ENCODE data around the gene LRRTM4.

DNA sequence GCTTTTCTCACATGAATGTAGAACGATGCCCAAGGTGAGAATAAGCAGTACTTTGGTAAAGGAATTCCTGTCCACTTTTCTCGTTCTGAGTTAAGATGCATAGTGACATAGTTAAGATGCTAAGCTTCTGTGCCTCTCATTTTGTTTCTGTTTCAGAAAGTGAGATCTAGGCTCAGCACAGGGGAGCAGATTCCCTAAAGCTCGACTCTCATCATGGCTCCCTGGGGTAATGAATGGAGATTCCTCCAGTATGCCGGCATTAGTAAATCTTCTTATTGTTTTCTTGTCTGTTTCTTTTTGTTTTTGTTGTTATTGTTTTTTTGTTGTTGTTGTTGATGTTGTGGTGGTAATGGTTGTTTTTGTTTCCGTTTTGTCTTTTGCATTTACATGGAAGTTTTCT lies 225.4 kb downstream of the LRRTM4 start:
- TF ChIP-seq, protein P1, sequence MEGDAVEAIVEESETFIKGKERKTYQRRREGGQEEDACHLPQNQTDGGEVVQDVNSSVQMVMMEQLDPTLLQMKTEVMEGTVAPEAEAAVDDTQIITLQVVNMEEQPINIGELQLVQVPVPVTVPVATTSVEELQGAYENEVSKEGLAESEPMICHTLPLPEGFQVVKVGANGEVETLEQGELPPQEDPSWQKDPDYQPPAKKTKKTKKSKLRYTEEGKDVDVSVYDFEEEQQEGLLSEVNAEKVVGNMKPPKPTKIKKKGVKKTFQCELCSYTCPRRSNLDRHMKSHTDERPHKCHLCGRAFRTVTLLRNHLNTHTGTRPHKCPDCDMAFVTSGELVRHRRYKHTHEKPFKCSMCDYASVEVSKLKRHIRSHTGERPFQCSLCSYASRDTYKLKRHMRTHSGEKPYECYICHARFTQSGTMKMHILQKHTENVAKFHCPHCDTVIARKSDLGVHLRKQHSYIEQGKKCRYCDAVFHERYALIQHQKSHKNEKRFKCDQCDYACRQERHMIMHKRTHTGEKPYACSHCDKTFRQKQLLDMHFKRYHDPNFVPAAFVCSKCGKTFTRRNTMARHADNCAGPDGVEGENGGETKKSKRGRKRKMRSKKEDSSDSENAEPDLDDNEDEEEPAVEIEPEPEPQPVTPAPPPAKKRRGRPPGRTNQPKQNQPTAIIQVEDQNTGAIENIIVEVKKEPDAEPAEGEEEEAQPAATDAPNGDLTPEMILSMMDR (IDR thresholded peaks at IDR 0.05) = no peak
- no peak for TF ChIP-seq POLR2A (IDR thresholded peaks at IDR 0.05)
